Activated naive CD4-positive, alpha-beta T cell treated with anti-CD3 and anti-CD28 coated beads, Interleukin-2, amount 50 U/mL, for 24 hours (primary cell): ENCODE results near the gene COL4A1.

Experiments used
- H3K27ac Mint-ChIP-seq: one replicate; pipeline ENCODE4 v1.8.0; 2021; ENCODE audit warnings: mild to moderate bottlenecking, mixed read lengths
- H3K27me3 Mint-ChIP-seq: one replicate; pipeline ENCODE4 v1.8.0; 2021; ENCODE audit warnings: mixed read lengths
- H3K36me3 Mint-ChIP-seq: one replicate; pipeline ENCODE4 v1.8.0; 2021; ENCODE audit warnings: mixed read lengths
- H3K4me1 Mint-ChIP-seq: one replicate; pipeline ENCODE4 v1.8.0; 2021; ENCODE audit warnings: mixed read lengths
- H3K4me3 Mint-ChIP-seq: one replicate; pipeline ENCODE4 v1.8.0; 2021; ENCODE audit warnings: mild to moderate bottlenecking, mixed read lengths
- H3K9me3 Mint-ChIP-seq: one replicate; pipeline ENCODE4 v1.8.0; 2021; ENCODE audit warnings: mixed read lengths

The COL4A1 gene

DNA sequence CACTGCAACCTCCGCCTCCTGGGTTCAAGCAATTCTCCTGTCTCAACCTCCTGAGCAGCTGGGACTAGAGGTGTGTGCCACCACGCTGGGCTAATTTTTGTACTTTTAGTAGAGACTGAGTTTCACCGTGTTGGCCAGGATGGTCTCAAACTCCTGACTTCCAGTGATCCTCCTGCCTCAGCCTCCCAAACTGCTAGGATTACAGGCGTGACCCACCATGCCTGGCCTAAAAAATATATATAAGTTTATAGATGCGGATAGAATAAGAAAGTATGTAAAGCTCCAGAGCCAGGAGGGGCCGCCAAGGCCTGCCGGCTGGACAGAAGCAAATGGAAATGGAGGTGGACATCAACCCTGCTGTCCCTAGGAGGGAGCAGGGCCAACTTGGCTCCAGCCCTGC, 66.0 kb downstream of the COL4A1 start:
- Mint-ChIP-seq H3K27ac (no peak overlapping the region), H3K4me1 (no peaks in the 10 kb centered on the region), H3K36me3 (no peaks in the 10 kb centered on the region), H3K9me3 (no peaks in the 10 kb centered on the region), H3K27me3 (peaks cover 12% of the 10 kb centered on the region), H3K4me3 (no peak overlapping the region)

DNA sequence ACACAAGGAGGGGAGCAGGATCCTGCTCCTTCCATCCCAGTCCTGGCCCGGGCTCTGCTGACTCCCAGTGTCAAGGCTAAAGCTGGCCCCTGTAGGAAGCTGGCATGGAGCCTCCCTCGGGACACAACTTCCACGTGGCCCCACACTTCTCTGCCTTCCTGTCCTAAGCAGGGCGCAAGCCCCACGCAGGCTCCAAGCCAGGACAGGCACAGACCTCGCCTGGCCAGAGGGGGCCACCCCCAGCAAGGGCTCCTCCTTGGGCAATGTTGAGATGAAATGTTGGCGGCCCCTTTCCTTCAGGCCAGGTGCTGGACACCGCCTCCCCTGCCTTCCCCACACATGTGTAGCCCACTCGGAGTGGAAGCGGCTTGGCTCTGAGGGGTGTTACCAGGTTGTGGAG, 66.6 kb downstream of the COL4A1 start:
- Mint-ChIP-seq H3K36me3 (no peaks in the 10 kb centered on the region), H3K4me3 (no peak overlapping the region), H3K4me1 (no peaks in the 10 kb centered on the region), H3K9me3 (no peaks in the 10 kb centered on the region), H3K27ac (no peak overlapping the region), H3K27me3 (peaks cover 12% of the 10 kb centered on the region)

DNA sequence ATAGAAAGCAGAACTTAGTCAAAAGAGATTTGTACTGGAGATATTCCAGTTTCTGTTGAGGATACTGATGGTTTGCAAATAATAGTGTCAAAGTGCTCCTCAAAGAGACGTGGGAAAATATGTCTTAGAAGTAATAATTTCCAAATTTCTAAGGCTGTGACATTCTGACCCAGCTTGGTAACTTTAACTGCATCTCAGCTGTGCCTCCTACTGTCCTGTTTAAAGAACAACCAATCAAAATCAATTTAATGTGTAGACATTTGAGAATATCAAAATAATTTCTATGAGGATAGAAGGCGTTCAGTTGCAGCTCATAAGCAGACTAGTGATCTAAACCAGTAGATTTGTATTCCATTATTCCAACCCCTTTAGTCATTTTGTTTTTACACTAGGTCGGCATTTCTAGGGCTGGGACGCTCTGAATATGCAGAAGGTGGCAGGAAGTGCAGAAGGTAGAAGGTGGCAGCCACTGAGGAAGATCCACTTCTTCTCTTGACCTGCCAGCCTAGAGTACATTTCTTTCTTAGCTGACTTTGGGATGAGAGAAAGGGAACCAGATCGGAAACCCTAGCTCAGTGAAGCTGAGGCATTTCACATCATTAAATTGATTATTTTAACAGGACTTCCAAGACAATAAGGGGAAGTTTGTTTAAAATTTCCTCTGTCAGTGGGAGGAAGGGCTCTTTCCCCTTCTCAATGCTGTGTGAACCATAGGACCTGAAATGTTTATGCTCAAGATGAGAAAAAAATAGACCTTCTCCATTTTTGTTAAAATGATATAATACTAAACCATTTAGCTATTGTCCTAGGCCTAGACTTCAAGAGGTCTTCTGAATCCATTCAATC, 67.5 kb downstream of the COL4A1 start:
- no peaks in the 10 kb centered on the region for H3K4me1 Mint-ChIP-seq
- H3K36me3 Mint-ChIP-seq, result no peaks in the 10 kb centered on the region
- H3K27ac Mint-ChIP-seq, result no peak overlapping the region
- H3K9me3 Mint-ChIP-seq, result no peaks in the 10 kb centered on the region
- peaks cover 12% of the 10 kb centered on the region for H3K27me3 Mint-ChIP-seq
- no peak overlapping the region for H3K4me3 Mint-ChIP-seq

DNA sequence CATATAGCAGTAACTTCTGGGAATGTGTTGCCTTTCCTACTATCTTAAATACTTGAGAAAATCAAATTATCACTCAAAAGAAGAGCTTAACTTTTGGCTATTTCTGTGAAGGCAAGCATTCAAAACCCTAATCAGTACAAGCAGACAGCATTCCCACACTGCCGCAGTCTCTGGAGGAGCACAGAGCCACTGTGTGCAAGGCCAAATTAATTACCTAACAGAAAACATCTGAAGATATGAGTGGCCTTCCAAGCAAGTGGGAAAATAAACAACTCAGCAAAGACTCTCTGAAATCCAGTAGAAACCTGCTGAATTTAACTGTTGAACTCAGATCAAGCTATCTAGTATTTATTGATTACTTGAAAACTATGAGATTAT, 68.2 kb downstream of the COL4A1 start:
- Mint-ChIP-seq H3K27ac (no peak overlapping the region), H3K4me1 (no peaks in the 10 kb centered on the region), H3K9me3 (no peaks in the 10 kb centered on the region), H3K4me3 (no peak overlapping the region), H3K36me3 (no peaks in the 10 kb centered on the region), H3K27me3 (peaks cover 13% of the 10 kb centered on the region)

DNA sequence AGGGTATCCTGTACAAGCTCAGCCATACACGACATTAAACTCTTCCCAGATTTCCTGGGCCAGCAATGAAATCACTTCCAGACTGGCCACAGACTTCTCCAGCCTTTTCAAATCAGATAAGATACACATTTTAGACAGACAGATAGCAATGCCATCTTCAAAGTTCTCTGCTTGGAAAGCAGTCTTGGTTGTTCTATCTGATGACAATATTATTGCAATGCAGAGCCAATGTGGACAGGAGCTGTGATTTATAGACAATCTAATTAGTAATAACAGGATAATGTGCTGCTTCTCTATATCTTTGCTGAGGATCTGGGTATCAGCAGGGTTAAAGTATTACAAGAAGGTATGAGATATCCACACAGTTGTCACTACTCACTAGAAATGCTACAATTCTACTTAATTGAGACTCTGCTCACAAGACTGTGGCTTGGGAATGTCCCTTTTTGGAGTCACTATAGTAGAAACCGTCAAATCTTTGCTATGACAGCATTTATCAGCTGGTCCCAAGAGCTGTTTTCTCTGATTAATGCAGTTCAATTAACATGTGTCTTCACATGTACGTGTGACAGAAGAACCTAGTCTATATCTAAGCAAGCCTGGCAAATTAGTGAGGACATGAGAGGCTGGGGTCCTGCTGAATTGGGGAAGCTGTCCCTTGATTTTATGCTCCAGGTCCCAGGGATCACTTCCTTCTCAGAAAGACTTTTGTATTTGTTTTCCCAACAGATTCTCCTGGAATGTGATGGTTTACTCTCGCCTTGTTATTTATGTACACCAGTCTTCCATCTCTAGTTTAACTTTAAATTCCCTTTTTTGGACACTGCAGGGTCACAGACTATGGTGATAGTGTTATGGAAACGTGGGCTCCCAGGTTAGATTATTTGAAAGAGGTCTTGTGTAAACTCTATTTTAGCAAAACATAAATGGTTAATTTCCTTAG, 68.8 kb downstream of the COL4A1 start:
- H3K4me1 Mint-ChIP-seq, result no peaks in the 10 kb centered on the region
- no peak overlapping the region for H3K4me3 Mint-ChIP-seq
- no peaks in the 10 kb centered on the region for H3K36me3 Mint-ChIP-seq
- H3K9me3 Mint-ChIP-seq, result no peaks in the 10 kb centered on the region
- no peak overlapping the region for H3K27ac Mint-ChIP-seq
- peaks cover 15% of the 10 kb centered on the region for H3K27me3 Mint-ChIP-seq

DNA sequence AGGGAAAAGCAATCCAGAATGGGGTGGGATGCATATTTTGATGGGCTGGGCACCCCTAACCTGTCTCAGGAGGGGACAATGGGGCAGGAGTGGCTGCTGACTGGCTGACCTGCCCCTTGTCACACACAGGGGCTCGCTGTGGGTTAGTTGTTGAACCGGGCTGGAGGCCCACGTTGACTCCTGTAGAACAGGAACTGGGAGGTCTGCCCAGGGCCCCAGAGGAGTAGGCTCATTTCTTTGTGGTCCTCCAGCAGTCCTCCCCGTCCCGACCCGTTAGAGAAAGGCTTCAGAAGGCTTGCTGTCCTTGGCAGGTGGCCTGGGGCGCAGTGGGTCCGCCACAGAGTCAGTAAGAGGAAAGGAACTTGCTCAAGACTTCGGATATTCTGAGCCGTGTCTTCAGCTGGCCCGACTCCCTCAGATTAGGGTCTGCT, 70.1 kb downstream of the COL4A1 start:
- H3K36me3 Mint-ChIP-seq, result no peaks in the 10 kb centered on the region
- H3K27me3 Mint-ChIP-seq, result peaks cover 23% of the 10 kb centered on the region
- no peaks in the 10 kb centered on the region for H3K9me3 Mint-ChIP-seq
- H3K4me3 Mint-ChIP-seq, result no peak overlapping the region
- H3K4me1 Mint-ChIP-seq, result no peaks in the 10 kb centered on the region
- no peak overlapping the region for H3K27ac Mint-ChIP-seq

DNA sequence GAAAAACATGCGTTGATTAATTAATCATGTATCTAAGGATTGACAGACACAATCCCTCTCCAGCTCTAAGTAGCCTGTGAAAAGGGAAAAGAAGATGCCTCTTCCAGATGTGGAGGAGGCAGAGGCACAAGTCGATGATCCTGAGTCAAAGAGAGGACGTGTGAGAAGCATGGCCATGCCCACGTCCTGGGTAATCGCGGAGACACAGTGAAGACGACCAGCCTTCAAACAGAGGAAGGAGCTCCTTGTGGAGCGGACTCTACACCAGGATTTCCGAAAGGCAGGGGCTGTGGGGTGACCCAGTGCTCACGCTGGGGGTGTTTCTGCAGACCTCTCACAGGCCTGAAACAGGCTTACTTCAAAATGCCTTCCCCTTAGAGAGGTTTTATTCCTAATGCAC, 70.5 kb downstream of the COL4A1 start:
- Mint-ChIP-seq H3K4me1 (no peaks in the 10 kb centered on the region), H3K4me3 (no peak overlapping the region), H3K36me3 (no peaks in the 10 kb centered on the region), H3K27me3 (peaks cover 23% of the 10 kb centered on the region), H3K9me3 (no peaks in the 10 kb centered on the region), H3K27ac (no peak overlapping the region)

DNA sequence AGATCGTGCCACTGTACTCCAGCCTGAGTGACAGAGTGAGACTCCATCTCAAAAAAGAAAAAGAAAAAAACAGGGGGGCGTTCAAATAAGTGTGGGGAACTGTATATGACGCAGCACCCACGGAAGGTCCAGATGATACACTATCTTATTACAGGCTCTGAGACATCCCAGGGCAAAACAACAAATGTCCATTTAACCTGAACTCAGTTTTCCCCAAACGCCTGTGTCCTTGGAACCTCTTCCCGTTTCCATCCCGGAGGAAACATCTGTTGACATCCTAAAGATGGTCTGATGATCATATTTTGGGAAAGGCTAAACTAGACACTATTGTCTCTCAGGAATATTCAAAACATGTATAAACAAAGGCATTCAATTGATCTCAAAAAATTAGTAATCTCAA, 72.4 kb downstream of the COL4A1 start:
- no peaks in the 10 kb centered on the region for H3K9me3 Mint-ChIP-seq
- no peaks in the 10 kb centered on the region for H3K36me3 Mint-ChIP-seq
- H3K4me1 Mint-ChIP-seq, result no peaks in the 10 kb centered on the region
- no peak overlapping the region for H3K27ac Mint-ChIP-seq
- peaks cover 22% of the 10 kb centered on the region for H3K27me3 Mint-ChIP-seq
- no peak overlapping the region for H3K4me3 Mint-ChIP-seq

DNA sequence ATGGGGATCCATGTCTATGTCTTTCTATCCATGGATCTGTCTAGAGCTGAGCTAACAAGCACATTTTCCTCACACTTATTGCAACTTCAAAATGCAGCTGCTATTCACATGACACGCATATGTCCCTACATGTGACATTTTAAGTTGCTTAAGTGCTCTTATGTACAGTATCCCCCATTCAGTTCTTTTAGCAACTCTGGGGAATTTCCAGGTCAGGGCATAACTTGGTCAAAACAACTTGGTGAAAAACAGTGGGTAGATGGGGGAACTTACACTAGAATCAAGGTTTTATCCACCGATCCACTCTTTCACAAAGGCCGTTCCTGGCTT, 73.0 kb downstream of the COL4A1 start:
- Mint-ChIP-seq H3K4me1 (no peaks in the 10 kb centered on the region), H3K36me3 (no peaks in the 10 kb centered on the region), H3K4me3 (no peak overlapping the region), H3K9me3 (no peaks in the 10 kb centered on the region), H3K27ac (no peak overlapping the region), H3K27me3 (peaks cover 21% of the 10 kb centered on the region)

DNA sequence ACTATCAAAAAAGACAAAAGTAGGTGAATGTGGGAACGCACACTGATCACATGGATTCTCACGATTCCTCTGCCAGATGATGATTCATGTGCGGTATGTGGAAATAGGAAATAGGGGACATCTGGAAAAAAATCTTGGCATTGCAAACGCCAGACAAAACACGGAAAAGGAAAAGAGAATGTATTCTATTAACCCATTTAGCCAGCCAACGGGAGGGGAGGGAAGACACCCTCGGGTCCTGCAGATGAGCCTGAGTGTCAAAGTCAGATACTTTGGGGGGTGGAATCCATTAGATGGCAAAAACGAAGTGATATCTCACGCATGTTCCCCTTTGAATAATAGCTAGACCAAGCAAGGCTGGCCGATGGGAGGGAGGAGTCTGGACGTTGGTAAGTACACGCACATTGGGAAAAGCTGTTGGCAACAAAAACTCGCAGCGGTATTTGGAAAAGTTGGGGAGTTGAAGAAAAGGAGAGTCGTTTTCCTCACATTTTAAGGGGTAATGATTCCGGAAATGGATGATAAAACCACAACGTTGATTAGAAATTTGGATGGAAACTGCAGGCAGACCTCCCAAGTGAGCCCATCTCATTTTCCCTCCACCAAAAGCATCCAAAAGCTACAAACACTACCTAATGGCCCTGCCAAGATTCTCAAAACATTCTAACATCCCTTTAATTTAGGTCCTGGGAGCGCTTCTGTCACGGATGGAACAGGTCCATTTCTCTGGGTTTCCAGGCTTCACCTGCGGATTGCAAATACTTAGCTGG, 73.6 kb downstream of the COL4A1 start:
- no peak overlapping the region for H3K27ac Mint-ChIP-seq
- no peaks in the 10 kb centered on the region for H3K4me1 Mint-ChIP-seq
- H3K36me3 Mint-ChIP-seq, result no peaks in the 10 kb centered on the region
- H3K27me3 Mint-ChIP-seq, result peaks cover 21% of the 10 kb centered on the region
- H3K9me3 Mint-ChIP-seq, result no peaks in the 10 kb centered on the region
- no peak overlapping the region for H3K4me3 Mint-ChIP-seq

DNA sequence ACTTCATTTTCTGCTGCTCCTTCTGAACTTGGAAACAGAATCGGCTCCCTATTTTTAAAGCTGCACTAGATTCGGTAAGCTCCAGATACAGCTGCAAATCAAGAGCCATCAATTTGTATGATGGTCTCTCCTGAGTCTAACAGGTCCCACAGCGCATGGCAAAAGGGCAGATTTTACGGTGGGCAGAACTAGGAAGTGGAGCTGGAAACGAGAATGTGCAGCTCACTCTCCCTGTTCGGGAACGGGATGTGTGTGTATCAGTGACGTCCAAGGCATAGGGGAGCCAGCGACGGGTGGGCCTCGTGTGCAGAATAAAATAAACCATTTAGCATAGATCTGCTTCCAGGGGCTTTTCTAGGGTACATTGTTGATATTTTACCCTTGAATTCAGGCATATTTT, 74.2 kb downstream of the COL4A1 start:
- Mint-ChIP-seq H3K9me3 (no peaks in the 10 kb centered on the region), H3K4me1 (no peaks in the 10 kb centered on the region), H3K27me3 (peaks cover 21% of the 10 kb centered on the region), H3K27ac (no peak overlapping the region), H3K36me3 (no peaks in the 10 kb centered on the region), H3K4me3 (no peak overlapping the region)

DNA sequence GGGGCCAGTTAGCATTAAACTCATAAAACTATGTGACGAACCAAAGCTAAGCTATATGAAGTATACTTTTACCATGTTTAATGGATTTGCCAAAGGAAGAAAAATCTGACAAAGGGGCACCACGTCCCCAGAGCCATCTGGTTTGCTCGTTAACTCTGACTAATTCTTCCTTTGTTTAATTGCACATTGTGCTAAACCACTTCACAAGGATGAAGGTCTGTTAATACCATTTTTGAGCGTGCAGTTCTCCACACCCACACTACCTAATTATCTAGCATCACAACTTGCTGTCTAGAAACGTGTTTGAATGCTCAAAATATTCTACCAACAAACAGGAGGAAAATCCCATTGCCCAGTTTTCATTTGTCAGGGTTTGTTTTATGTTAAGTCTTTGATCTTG, 74.8 kb downstream of the COL4A1 start:
- Mint-ChIP-seq H3K27me3 (peaks cover 21% of the 10 kb centered on the region), H3K4me3 (no peak overlapping the region), H3K27ac (no peak overlapping the region), H3K9me3 (no peaks in the 10 kb centered on the region), H3K36me3 (no peaks in the 10 kb centered on the region), H3K4me1 (no peaks in the 10 kb centered on the region)

DNA sequence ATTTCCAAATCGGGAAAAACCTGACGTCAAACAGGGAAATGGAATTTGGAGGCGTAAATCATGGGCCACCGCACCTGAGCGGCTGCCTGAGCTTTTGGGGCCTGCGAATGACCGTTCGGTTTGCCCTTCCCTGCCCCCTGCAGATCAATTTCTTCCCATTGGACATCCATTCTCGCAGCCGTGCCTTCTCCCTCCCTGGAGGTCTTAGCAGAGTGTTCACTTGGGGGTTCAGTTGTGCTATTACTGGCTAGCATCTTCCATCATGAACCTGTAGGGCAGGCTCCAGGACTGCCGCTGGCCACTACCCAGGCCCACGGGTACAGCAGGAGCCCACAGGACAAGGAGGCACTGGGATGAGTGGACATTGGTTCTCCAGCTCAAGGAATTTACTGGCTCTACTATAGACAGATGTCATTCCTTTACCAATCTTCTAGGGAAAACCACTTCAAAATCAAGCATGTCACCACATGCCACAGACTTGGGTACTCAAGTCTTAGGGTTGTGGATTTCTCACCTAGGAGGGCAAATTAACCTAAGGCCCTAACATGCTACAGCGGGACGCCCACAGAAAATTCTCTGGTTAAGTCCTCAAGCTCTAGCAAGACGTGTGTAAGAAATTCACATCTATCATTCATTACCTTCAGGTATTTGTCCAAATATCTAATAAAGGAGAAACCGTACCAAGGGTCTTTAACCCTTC, 75.5 kb downstream of the COL4A1 start:
- no peak overlapping the region for H3K27ac Mint-ChIP-seq
- peaks cover 21% of the 10 kb centered on the region for H3K27me3 Mint-ChIP-seq
- H3K4me3 Mint-ChIP-seq, result no peak overlapping the region
- H3K36me3 Mint-ChIP-seq, result no peaks in the 10 kb centered on the region
- no peaks in the 10 kb centered on the region for H3K9me3 Mint-ChIP-seq
- no peaks in the 10 kb centered on the region for H3K4me1 Mint-ChIP-seq

DNA sequence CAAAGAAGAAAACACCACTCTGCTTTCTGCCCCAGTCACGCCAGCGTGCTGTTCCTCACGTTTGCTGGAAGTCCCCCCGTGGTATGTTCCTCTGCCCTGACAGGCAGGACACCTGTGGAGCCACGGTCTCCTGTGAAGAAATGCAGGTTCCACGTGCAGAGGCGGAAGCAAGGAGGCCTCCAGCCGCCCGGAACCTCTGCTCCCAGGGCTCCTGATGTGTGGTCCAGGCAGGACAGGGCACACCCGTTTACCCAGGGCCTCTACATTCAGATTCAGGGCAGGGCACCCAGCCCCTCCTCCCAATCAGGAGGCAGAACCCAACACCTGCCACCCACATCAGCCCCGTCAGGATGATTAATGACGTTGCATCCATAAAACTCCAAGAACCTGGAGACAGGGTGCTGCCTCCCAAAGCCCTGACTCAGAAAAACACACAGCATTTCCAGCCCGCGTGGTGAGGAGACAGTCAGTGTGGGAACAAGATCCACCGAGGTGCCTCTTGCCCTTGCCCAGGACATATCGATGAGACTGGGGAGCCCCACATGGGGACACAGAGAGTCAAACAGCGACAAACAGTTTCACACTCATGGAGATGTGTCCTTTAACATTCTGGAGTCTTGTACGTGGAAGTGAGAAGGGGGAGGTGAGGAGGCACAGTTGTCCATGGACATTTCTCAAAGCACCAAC, 76.2 kb downstream of the COL4A1 start:
- peaks cover 21% of the 10 kb centered on the region for H3K27me3 Mint-ChIP-seq
- H3K4me3 Mint-ChIP-seq, result no peak overlapping the region
- H3K4me1 Mint-ChIP-seq, result no peaks in the 10 kb centered on the region
- H3K27ac Mint-ChIP-seq, result no peak overlapping the region
- no peaks in the 10 kb centered on the region for H3K36me3 Mint-ChIP-seq
- H3K9me3 Mint-ChIP-seq, result no peaks in the 10 kb centered on the region
